ENCODE data around the gene SGMS1. TPM values are rescaled to one million over a fixed set of nuclear protein-coding genes. Genes with fewer than 3 reads are reported as not detected.

The SGMS1 gene
- total RNA-seq, 1 donor from 2014 or later, result 27.5 TPM

DNA sequence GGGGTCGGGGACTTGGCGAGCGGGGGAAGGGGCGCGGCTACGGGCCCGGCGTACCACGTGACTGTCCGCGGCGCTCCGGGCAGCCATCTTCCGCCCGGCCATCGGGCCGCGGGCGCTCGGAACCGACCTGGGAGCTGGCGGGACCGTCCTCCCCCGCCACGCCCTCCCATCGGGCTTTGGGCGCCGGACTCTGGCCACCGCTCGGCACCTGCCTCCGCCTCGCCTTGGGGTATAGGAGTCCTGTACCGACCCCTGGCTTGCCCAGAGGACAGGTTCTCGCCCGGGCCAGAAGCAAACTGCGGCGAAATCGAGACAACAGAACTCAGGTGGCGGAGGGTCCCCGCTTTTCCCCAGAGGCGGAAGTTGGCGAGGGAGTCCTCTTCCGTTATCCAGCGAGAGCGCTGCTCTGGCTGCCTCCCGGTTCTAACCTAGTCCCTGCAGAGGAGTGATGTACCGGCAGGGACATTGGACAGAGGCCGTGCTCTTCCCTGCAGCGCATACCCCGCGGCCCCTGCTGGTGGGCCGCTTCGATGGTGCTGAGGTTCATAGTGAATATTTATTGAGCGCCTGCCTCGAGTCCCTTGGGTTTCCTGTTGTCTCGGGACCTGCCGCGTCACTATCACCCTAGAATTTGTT is 1.2 kb upstream of the SGMS1 start:
- Mint-ChIP-seq H3K4me1 (peaks cover 31% of the 10 kb centered on the region), H3K27ac (peak overlapping the region; percentile 96), H3K9me3 (no peaks in the 10 kb centered on the region), H3K4me3 (peak overlapping the region; percentile 91), H3K27me3 (no peaks in the 10 kb centered on the region), H3K36me3 (ENCODE audit: low read depth) (peaks cover 15% of the 10 kb centered on the region)
- POLR2A ChIA-PET, result interaction anchor here (0.6 to 4.5 kb wide), 18 partner anchors 12 to 1954 kb away, joined by 3 to 37 read pairs (median 5); partner anchors contain the start of genes ASAH2B and WASHC2A
- ATAC-seq (ENCODE audit: low read depth) (peak; percentile 51), DNase-seq (no peak)
- intact Hi-C loops (cut with micrococcal nuclease), result loop anchor here (1.0 to 5.0 kb wide), 14 partner anchors 11 to 1086 kb away; partner anchors contain the start of genes ASAH2B, CSTF2T, ERCC6 and PARG
- TF ChIP-seq CTCF (IDR thresholded peaks at IDR 0.05), result no peak
- CTCF ChIA-PET, result interaction anchor here (0.6 to 2.6 kb wide), 7 partner anchors 19 to 258 kb away, joined by 3 to 6 read pairs (median 3); no protein-coding TSS in a partner anchor

DNA sequence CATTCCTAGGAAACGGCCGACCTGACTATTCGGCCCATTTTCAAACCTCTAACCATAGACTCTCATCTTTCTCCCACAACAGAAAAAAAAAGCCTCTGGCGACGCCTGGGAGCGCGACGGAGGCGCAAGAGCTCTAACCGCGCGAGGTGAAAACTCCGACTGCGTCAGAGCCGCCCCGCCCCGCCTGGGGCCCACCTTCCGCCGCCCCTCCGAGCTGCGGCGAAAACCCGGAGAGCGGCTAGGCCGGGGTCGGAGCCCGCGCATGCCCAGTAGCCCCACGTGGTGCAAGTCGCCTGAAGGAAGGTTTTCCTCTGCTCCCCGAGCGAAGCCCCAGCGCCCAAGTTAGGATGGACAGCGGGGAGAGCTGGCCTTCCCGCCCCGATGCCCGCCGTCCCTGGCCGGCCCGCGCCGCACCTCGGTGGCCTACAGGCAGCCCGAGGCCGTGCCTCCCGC is 683 bp upstream of the SGMS1 start:
- ChIA-PET POLR2A (interaction anchor here (0.6 to 4.5 kb wide), 19 partner anchors 13 to 1953 kb away, joined by 3 to 37 read pairs (median 5); partner anchors contain the start of genes ASAH2B and WASHC2A), CTCF (interaction anchor here (0.7 to 2.6 kb wide), 5 partner anchors 24 to 257 kb away, joined by 3 to 6 read pairs (median 3); no protein-coding TSS in a partner anchor)
- ATAC-seq (ENCODE audit: low read depth) (peak; percentile 60), DNase-seq (peak; percentile 98)
- H3K27me3 Mint-ChIP-seq, result no peaks in the 10 kb centered on the region
- TF ChIP-seq CTCF (IDR thresholded peaks at IDR 0.05), result no peak
- peak overlapping the region; percentile 95 for H3K4me3 Mint-ChIP-seq
- peak overlapping the region; percentile 97 for H3K27ac Mint-ChIP-seq
- intact Hi-C loops (cut with micrococcal nuclease), result loop anchor here (1.0 to 5.0 kb wide), 8 partner anchors 114 to 1085 kb away; partner anchors contain the start of genes ASAH2B, CSTF2T, ERCC6 and PARG
- no peaks in the 10 kb centered on the region for H3K9me3 Mint-ChIP-seq
- H3K36me3 Mint-ChIP-seq (ENCODE audit: low read depth), result peaks cover 13% of the 10 kb centered on the region
- H3K4me1 Mint-ChIP-seq, result peaks cover 35% of the 10 kb centered on the region

DNA sequence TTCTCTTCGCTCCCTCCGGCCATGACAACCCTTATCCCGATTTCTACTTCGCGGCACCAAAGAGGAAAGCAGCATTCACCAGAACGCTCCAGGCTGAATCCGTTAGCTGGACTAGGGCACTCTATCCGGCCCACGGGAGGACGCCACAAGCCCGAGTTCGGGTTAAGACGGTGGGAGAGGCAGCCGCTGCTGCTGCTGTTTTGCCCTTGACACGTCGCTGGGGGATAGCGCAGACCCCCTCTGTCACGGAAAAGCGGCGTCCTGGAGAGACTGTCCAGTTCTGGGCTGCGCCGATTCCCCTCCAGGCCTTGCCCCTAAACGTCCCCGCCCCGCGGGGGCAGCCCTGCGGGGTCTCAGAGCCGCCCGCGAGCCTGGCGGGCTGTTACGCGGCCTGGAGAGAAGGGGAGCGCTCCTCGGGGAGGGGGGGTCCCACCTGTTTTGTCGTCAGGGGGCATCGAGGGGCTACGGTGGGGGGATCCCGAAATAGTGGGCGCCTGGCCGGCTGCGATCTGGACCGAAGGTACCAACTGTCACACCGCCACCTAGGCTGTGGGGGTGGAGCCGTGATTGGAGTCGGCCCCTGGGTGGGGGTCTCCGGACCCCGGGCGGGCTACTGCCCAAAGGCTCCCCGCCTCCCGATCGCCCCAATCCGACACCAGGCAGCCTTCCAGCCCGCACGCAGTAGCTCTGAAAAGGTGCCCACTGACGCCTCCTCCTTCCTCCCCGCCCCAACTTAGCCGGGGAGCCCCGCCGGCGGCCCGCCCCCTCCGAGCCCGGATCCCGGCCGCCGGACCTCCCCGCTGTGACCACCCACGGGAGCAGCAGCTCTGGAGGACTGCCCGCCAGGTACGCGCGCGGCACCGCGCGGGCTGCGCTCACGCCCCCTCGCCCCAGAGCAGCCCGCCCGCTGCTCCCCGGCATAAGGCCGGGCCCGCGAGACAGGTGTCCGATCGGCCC is 772 bp downstream of the SGMS1 start:
- Mint-ChIP-seq H3K4me1 (peaks cover 50% of the 10 kb centered on the region), H3K27me3 (no peaks in the 10 kb centered on the region), H3K27ac (peak overlapping the region; percentile 97), H3K9me3 (no peaks in the 10 kb centered on the region), H3K36me3 (ENCODE audit: low read depth) (peaks cover 9% of the 10 kb centered on the region), H3K4me3 (peak overlapping the region; percentile 95)
- CTCF ChIA-PET, result interaction anchor here (1.5 to 2.4 kb wide), 2 partner anchors 29 to 255 kb away, joined by 5 to 9 read pairs; no protein-coding TSS in a partner anchor
- POLR2A ChIA-PET, result interaction anchor here (0.6 to 4.5 kb wide), 9 partner anchors 14 to 362 kb away, joined by 3 to 37 read pairs (median 5); no protein-coding TSS in a partner anchor
- intact Hi-C loops (cut with micrococcal nuclease), result loop anchor here (1.0 to 5.0 kb wide), 3 partner anchors 18 to 346 kb away; no protein-coding TSS in a partner anchor
- ATAC-seq (ENCODE audit: low read depth) (peak; percentile 5), DNase-seq (no peak)
- no peak for TF ChIP-seq CTCF (IDR thresholded peaks at IDR 0.05)

GRCh38 chr10:50621968-50622705 is 1.6 kb downstream of the SGMS1 start:
- Mint-ChIP-seq H3K27me3 (no peaks in the 10 kb centered on the region), H3K9me3 (no peaks in the 10 kb centered on the region), H3K36me3 (ENCODE audit: low read depth) (peaks cover 9% of the 10 kb centered on the region), H3K27ac (peak overlapping the region; percentile 96), H3K4me3 (peak overlapping the region; percentile 95), H3K4me1 (peaks cover 51% of the 10 kb centered on the region)
- ATAC-seq (ENCODE audit: low read depth) (peak; percentile 8), DNase-seq (peak; percentile 51)
- CTCF ChIA-PET, result interaction anchor here (0.6 to 2.4 kb wide), 6 partner anchors 30 to 346 kb away, joined by 3 to 9 read pairs (median 4); no protein-coding TSS in a partner anchor
- no peak for TF ChIP-seq CTCF (IDR thresholded peaks at IDR 0.05)
- intact Hi-C loops (cut with micrococcal nuclease), result loop anchor here (1.0 to 5.0 kb wide), 3 partner anchors 17 to 345 kb away; no protein-coding TSS in a partner anchor
- POLR2A ChIA-PET, result interaction anchor here (0.6 to 4.5 kb wide), 7 partner anchors 15 to 114 kb away, joined by 3 to 37 read pairs (median 5); no protein-coding TSS in a partner anchor

All from activated B cell treated with CpG ODN at 0.5 μM for 24 hours (primary cell).